Kidney epithelial cell (primary cell): Measurements from ENCODE around the gene NEK2. TPM values are rescaled to one million over a fixed set of nuclear protein-coding genes. Genes with fewer than 3 reads are reported as not detected.
"Not testable (repeated sequence)": the region's sequence is repeated elsewhere in the genome, so short reads cannot be mapped to it uniquely, and the experiment has no call there.

ENCODE experiments used
- DNase-seq: peaks from one replicate; pipeline ENCODE4 v3.0.0-alpha.2; 2010; ENCODE audit warnings: low read depth
- H3K27me3 ChIP-seq: 2 replicates; pipeline ENCODE4 v1.6.0; 2011; ENCODE audit warnings: low read length; ENCODE audit not compliant: control insufficient read depth, insufficient read depth
- H3K36me3 ChIP-seq: 2 replicates; pipeline ENCODE4 v1.5.1; 2011; ENCODE audit warnings: low read length; ENCODE audit not compliant: control insufficient read depth, insufficient read depth
- H3K4me3 ChIP-seq: 2 replicates; pipeline ENCODE4 v1.5.1; 2011; ENCODE audit warnings: low read depth, mild to moderate bottlenecking, control low read depth, low read length
- total RNA-seq: library from RNA; depleted of rRNA; stranded (reverse); fragments of >200 nt; gene quantifications from 2 replicates; pipeline ENCODE4 v1.2.3, GENCODE V29; 2015
- TF ChIP-seq, protein P1 (sequence below): IDR thresholded peaks from 2 replicates; pipeline ENCODE4 v1.5.1; 2011; ENCODE audit warnings: mild to moderate bottlenecking, moderate library complexity, low read length, control low read depth, inconsistent platforms; ENCODE audit not compliant: insufficient read depth, poor library complexity, severe bottlenecking

NEK2 gene
- total RNA-seq, 1 donor from 2014 or later, result 4.3 TPM

- Histone ChIP-seq H3K4me3 (no peak overlapping the region), H3K36me3 (no peaks in the 10 kb centered on the region), H3K27me3 (no peaks in the 10 kb centered on the region)
- TF ChIP-seq, protein P1, sequence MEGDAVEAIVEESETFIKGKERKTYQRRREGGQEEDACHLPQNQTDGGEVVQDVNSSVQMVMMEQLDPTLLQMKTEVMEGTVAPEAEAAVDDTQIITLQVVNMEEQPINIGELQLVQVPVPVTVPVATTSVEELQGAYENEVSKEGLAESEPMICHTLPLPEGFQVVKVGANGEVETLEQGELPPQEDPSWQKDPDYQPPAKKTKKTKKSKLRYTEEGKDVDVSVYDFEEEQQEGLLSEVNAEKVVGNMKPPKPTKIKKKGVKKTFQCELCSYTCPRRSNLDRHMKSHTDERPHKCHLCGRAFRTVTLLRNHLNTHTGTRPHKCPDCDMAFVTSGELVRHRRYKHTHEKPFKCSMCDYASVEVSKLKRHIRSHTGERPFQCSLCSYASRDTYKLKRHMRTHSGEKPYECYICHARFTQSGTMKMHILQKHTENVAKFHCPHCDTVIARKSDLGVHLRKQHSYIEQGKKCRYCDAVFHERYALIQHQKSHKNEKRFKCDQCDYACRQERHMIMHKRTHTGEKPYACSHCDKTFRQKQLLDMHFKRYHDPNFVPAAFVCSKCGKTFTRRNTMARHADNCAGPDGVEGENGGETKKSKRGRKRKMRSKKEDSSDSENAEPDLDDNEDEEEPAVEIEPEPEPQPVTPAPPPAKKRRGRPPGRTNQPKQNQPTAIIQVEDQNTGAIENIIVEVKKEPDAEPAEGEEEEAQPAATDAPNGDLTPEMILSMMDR, result no peak
- DNase-seq, result peak; percentile 67
Observed at GRCh38 chr1:211639475-211640300, 35.7 kb downstream of the NEK2 start.

- no peak for DNase-seq
- H3K36me3 ChIP-seq, result no peaks in the 10 kb centered on the region
- H3K4me3 ChIP-seq, result no peak overlapping the region
- H3K27me3 ChIP-seq, result no peaks in the 10 kb centered on the region
- TF ChIP-seq, protein P1, result no peak
Observed at GRCh38 chr1:211638689-211639101, 36.7 kb downstream of the NEK2 start.

- Histone ChIP-seq H3K4me3 (no peak overlapping the region), H3K27me3 (no peaks in the 10 kb centered on the region), H3K36me3 (no peaks in the 10 kb centered on the region)
- TF ChIP-seq, protein P1, result no peak
- no peak for DNase-seq
Observed at GRCh38 chr1:211638246-211638645, 37.2 kb downstream of the NEK2 start.

- no peak for DNase-seq
- no peak overlapping the region for H3K4me3 ChIP-seq
- TF ChIP-seq, protein P1, result no peak
- no peaks in the 10 kb centered on the region for H3K36me3 ChIP-seq
- H3K27me3 ChIP-seq, result no peaks in the 10 kb centered on the region
Observed at GRCh38 chr1:211637066-211637465, 38.4 kb downstream of the NEK2 start.

- not testable (repeated sequence) for H3K27me3 ChIP-seq, H3K4me3 ChIP-seq, H3K36me3 ChIP-seq
- DNase-seq, result peak; percentile 39
Observed at GRCh38 chr1:211636575-211637029, 38.8 kb downstream of the NEK2 start.

GRCh38 chr1:211635597-211636205 is 39.7 kb downstream of the NEK2 start:
- H3K4me3 ChIP-seq, result no peak overlapping the region
- no peak for DNase-seq
- TF ChIP-seq, protein P1, result no peak

More at GRCh38 chr1:211635597-211636205, 39.7 kb downstream of the NEK2 start:
- H3K27me3 ChIP-seq, result no peaks in the 10 kb centered on the region
- H3K36me3 ChIP-seq, result no peaks in the 10 kb centered on the region
